ENCODE data around the gene ARMH4.

Gene ARMH4

GRCh38 chr14:58072288-58073071, 79.5 kb downstream of the ARMH4 start:
- Histone ChIP-seq H3K4me1 (ENCODE audit: low read length) (no peaks in the 10 kb centered on the region), H3K4me3 (ENCODE audit: low read length) (no peak overlapping the region), H3K79me2 (ENCODE audit: low read length) (no peaks in the 10 kb centered on the region), H3K9ac (ENCODE audit: low read length) (no peak overlapping the region), H3K9me3 (replicated peaks; ENCODE audit: insufficient read depth, low read length) (no peaks in the 10 kb centered on the region), H3K9me2 (replicated peaks; ENCODE audit: insufficient read depth, low read length) (no peaks in the 10 kb centered on the region), H3K36me3 (replicated peaks; ENCODE audit: insufficient read depth, low read length) (no peaks in the 10 kb centered on the region), H3K4me2 (ENCODE audit: low read depth, low read length) (no peak overlapping the region), H3K27me3 (replicated peaks; ENCODE audit: insufficient read depth, low read length) (no peaks in the 10 kb centered on the region), H3K27ac (ENCODE audit: low read length) (no peak overlapping the region), H3F3A (ENCODE audit: insufficient read depth, low read length) (no peaks in the 10 kb centered on the region), H2AFZ (ENCODE audit: low read length) (no peak overlapping the region), H4K20me1 (ENCODE audit: insufficient read depth, low read length) (no peaks in the 10 kb centered on the region)
- TF ChIP-seq CTCF (IDR thresholded peaks at IDR 0.05; ENCODE audit: low read length) (peak; percentile 38), EZH2 (optimal IDR thresholded peaks at IDR 0.05; ENCODE audit: low read depth, low read length) (no peak), EZH2phosphoT487 (IDR thresholded peaks at IDR 0.05; ENCODE audit: low read length) (no peak)
- peak; percentile 48 for DNase-seq

GRCh38 chr14:58071341-58071740, 80.7 kb downstream of the ARMH4 start:
- H3K27me3 ChIP-seq (replicated peaks; ENCODE audit: insufficient read depth, low read length) = no peaks in the 10 kb centered on the region
- no peaks in the 10 kb centered on the region for H3K36me3 ChIP-seq (replicated peaks; ENCODE audit: insufficient read depth, low read length)
- no peaks in the 10 kb centered on the region for H3K9me2 ChIP-seq (replicated peaks; ENCODE audit: insufficient read depth, low read length)
- no peaks in the 10 kb centered on the region for H3K4me1 ChIP-seq (ENCODE audit: low read length)
- no peak overlapping the region for H2AFZ ChIP-seq (ENCODE audit: low read length)
- H3K4me2 ChIP-seq (ENCODE audit: low read depth, low read length) = no peak overlapping the region
- no peaks in the 10 kb centered on the region for H3K9me3 ChIP-seq (replicated peaks; ENCODE audit: insufficient read depth, low read length)
- H3K4me3 ChIP-seq (ENCODE audit: low read length) = no peak overlapping the region
- no peak for DNase-seq
- no peak overlapping the region for H3K27ac ChIP-seq (ENCODE audit: low read length)
- H3K9ac ChIP-seq (ENCODE audit: low read length) = no peak overlapping the region
- H4K20me1 ChIP-seq (ENCODE audit: insufficient read depth, low read length) = no peaks in the 10 kb centered on the region
- H3K79me2 ChIP-seq (ENCODE audit: low read length) = no peaks in the 10 kb centered on the region
- H3F3A ChIP-seq (ENCODE audit: insufficient read depth, low read length) = no peaks in the 10 kb centered on the region
- TF ChIP-seq CTCF (IDR thresholded peaks at IDR 0.05; ENCODE audit: low read length) (no peak), EZH2 (optimal IDR thresholded peaks at IDR 0.05; ENCODE audit: low read depth, low read length) (no peak), EZH2phosphoT487 (IDR thresholded peaks at IDR 0.05; ENCODE audit: low read length) (no peak)

- H2AFZ ChIP-seq (ENCODE audit: low read length) = no peak overlapping the region
- H3K9me3 ChIP-seq (replicated peaks; ENCODE audit: insufficient read depth, low read length) = no peaks in the 10 kb centered on the region
- H3K4me1 ChIP-seq (ENCODE audit: low read length) = no peaks in the 10 kb centered on the region
- H3K79me2 ChIP-seq (ENCODE audit: low read length) = no peaks in the 10 kb centered on the region
- no peak overlapping the region for H3K27ac ChIP-seq (ENCODE audit: low read length)
- H3K36me3 ChIP-seq (replicated peaks; ENCODE audit: insufficient read depth, low read length) = no peaks in the 10 kb centered on the region
- no peaks in the 10 kb centered on the region for H4K20me1 ChIP-seq (ENCODE audit: insufficient read depth, low read length)
- DNase-seq = no peak
- no peak overlapping the region for H3K4me2 ChIP-seq (ENCODE audit: low read depth, low read length)
- TF ChIP-seq EZH2phosphoT487 (IDR thresholded peaks at IDR 0.05; ENCODE audit: low read length) = no peak
- TF ChIP-seq EZH2 (optimal IDR thresholded peaks at IDR 0.05; ENCODE audit: low read depth, low read length) = no peak
- no peak for TF ChIP-seq CTCF (IDR thresholded peaks at IDR 0.05; ENCODE audit: low read length)
- H3K4me3 ChIP-seq (ENCODE audit: low read length) = no peak overlapping the region
- no peaks in the 10 kb centered on the region for H3F3A ChIP-seq (ENCODE audit: insufficient read depth, low read length)
- H3K9ac ChIP-seq (ENCODE audit: low read length) = no peak overlapping the region
- H3K9me2 ChIP-seq (replicated peaks; ENCODE audit: insufficient read depth, low read length) = no peaks in the 10 kb centered on the region
- no peaks in the 10 kb centered on the region for H3K27me3 ChIP-seq (replicated peaks; ENCODE audit: insufficient read depth, low read length)
Observed at GRCh38 chr14:58068306-58068705, 83.7 kb downstream of the ARMH4 start.

Measured in MM.1S (cell line).